HG02970 (cell line): Measurements from ENCODE around the gene DEPDC4.

ENCODE experiments used
- ATAC-seq: cut with Tn5 transposase; IDR thresholded peaks from one replicate; pipeline ENCODE4 v1.9.1; 2021; ENCODE audit warnings: mild to moderate bottlenecking, moderate library complexity, moderate number of reproducible peaks; ENCODE audit not compliant: unreplicated experiment, low FRiP score

The DEPDC4 gene

DNA sequence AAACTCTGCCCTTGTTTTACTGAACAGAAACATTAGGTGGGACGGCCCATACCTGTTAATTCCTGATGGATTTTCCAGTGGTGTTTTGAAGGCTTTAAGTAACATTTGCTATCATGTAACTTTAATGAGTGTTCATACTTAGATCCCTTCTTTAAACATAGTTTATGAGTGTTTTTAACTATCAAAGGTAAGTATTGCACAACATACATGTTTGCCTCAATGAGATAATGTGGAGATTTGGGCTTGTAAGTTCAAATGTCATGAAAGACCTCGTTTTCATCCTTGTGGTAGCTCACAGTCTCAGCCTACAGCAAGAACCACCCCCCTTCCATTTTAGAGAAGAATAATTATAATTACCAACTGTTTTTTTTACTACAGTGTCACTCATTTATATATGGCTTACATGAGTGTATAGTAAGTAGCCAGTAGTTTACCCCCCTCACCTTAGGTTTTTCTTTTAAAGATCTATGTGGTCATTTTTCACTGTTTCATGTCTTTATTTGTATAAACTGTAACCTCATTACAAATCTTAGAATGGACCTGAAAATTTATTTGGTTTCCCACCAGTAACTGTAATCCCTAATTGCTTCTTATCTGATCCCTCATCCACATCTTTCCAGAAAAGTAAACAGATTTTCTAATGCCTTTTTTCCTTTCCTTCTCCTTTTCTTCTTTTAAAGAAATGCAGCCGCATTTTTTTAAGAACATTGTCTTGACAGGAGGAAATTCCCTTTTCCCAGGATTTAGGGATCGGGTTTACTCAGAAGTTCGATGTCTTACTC, 47.4 kb downstream of the DEPDC4 start:
- no peak for ATAC-seq

DNA sequence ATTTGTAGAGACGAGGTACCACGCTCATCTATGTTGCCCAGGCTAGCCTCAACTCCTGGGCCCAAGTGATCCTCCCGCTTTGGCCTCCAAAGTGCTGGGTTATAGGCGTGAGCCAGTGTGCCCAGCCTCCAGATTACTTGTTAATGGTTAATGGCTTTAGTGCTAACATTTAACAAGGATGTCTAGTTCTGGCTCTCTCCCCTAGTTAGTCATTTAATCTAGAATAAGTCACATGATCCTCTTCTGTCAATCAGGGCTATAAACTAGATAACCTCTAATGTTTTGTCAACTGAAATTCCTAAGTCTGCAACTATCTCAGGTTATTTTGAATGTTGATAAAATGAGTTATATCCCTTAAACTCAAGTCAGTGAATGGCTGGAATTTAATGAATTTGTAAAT, 50.5 kb downstream of the DEPDC4 start:
- ATAC-seq: no peak

DNA sequence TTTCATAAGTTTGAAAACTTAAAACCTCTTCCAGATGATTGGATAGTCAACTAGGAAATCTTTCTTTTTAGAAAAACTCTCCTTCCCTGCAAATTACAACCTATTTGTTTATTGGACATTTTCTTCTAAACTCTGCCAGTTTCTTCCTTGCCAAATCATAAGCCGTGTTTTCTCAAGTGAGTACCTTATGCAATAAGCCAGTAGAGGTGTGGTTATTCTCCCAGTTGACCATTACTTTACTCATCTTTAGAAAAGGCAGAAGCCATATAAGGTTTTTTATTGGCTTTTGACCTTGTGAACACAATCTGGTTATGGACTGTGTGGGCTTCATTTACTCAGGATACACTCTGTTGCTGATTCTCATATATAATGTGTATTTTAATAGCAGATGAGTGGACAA, 51.7 kb downstream of the DEPDC4 start:
- no peak for ATAC-seq

DNA sequence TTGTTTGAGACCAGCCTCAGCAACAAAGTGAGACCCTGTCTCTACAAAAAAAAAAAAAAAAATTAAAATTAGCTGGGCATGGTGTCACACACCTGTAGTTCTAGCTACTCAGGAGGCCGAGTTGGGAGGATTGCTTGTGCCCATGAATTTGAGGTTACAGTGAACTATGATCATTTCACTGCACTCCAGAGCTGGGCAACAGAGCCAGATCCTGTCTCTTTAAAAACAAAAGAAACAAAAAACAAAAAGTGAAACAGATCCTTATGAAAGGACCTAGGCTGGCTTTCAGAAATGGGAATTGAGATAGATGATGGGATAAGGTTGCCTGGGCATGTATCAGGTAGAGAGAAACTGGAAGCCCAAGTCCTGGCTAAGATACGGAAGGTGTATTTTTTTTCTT, 52.4 kb downstream of the DEPDC4 start:
- no peak for ATAC-seq

DNA sequence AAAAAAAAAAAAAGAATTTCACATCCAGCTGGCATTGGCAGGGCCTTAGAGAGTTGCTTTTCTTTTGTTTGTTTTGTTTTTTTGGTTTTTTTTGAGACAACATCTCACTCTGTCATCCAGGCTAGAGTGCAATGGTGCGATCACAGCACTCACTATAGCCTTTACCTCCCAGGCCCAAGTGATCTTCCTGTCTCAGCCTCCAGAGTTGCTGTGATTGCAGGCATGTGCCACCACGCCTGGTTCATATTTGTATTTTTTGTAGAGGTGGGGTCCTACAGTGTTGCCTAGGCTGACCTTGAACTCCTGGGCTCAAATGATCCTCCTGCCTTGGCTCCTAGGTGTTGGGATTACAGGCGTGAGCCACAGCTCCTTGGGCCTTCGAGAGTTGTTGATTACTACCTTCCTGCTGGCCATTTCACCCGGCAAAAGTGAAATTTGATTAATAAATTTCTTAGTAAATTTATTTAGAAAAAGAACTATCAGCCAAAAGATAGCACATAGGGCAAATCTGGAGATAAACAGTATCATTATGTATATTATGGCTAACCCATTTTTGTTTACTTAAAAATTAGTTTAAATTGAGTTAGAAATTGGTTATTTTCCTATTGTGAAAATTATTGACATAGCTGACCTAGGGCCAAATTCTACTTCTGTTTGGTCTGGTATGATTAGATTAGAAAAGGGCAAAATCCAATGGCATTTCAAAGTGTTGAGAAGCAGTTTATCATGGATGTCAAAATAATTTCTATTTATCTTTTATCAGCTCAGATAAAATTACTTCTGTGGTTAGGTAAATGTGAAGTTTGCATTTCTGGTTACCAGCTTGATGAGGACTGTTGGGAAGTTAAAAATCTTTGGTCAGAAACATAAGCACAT, 53.6 kb downstream of the DEPDC4 start:
- no peak for ATAC-seq

DNA sequence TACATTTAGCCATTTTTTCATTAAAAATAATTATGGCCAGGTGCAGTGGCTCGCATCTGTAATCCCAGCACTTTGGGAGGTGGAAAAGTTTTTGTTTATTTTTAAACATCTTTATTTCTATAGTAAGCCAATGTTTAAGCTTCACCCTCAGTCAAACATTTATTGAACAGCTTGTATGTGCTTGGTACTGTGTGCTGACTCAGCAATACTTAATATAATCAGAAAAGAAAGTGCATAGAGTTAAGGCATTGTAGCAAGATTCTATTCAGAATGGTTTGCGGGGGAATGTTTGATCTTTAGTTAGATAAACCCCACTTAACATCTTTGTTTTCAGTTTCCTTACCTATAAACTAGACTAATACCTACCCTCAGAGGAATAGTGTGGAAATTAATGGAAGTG, 55.2 kb downstream of the DEPDC4 start:
- no peak for ATAC-seq

DNA sequence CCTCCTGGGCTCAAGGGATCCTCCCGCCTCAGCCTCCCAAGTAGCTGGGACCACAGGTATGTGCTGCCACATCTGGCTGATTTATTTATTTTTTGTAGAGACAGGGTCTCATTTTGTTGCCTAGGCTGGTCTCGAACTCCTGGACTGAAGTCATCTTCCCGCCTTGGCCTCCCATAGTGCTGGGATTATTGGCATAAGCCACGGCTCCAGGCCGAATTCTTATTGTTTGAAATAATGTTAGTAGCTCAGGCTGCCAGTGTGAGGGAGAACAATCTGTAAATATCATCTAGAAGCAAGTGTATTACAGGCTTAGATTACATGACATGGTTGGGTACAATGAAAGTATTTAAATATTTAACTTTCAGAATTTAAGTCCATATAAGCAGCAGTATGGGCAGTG, 58.0 kb downstream of the DEPDC4 start:
- ATAC-seq: no peak

DNA sequence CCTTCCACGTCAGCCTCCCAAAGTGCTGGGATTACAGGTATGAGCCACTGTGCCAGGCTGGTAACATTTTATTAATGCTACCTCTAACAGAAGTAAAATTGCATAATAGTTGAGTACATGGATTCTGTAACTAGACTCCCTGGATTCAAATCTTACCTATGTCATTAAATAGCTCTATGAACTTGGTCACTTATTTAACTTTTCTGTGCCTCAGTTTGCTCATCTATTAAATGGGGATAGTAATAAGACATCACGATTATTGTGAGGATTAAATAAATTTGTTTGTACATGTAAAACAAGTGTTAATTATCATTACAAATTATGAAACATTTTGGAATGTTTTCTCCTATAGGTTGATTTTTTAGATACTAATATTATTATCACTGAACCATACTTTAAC, 59.6 kb downstream of the DEPDC4 start:
- no peak for ATAC-seq

DNA sequence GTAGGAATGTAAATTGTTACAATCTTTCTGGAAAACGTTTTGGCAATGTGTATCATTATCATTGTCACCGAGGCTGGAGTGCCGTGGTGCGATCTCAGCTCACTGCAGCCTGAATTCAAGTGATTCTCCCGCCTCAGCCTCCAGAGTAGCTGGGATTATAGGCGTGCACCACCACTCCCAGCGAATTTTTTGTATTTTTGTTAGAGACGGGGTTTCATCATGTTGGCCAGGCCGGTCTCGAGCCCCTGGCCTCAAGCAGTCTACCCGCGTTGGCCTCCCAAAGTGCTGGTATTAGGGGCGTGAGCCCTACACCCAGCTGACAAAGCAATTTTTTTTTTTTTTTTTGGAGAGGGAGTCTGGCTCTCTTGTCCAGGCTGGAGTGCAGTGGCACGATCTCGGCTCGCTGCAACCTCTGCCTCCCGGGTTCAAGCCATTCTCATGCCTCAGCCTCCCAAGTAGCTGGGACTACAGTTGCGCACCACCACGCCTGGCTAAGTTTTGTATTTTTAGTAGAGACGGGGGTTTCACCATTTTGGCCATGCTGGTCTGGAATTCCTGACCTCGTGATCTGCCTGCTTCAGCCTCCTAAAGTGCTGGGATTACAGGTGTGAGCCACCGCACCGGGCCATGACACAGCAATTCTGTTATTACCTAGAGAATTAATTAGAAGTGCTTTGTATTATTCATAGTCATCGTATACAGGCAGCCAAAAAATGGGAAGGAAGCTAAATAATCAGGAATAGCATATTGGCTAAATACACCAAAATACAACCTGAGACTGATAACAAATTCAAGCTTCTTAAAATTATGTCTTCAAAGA, 65.1 kb downstream of the DEPDC4 start:
- ATAC-seq: no peak

DNA sequence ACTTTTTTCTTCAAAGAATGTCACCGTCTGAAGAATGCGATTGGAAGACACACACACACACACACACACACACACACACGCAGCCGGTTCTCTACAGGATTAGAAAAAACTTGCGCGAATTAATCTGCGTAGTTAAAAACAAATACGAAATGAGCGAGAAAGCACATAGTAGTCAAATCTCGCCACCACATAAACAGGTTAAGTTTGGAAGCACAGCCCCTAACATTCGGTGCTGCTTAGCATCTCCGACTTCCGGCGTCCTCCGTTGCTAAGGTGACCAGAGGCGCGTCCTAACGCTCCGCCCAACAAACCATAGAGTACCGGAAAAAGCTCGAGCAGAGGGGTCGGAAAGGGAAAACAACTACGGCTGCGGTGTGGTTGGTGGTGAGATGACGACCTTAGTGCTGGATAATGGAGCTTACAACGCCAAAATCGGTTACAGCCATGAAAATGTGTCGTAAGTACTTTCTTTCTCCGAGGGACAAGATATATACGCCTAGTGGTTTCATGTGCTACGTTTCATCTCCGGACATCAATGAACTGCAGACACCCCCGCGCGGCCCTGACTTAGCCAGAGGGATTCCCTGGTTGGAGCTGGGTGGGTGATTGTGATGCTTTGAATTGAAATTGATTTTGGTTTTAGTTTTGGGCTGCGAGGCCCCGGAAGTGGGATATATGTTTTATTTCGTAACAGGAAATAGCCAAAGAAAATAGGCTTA, 66.3 kb downstream of the DEPDC4 start, which contains the start of gene ACTR6:
ACTR6 (plus strand) TSS at position 353 of the 719 bp plus-strand sequence; CDS start at position 390, 37 bp downstream.
- peak; percentile 91 for ATAC-seq

DNA sequence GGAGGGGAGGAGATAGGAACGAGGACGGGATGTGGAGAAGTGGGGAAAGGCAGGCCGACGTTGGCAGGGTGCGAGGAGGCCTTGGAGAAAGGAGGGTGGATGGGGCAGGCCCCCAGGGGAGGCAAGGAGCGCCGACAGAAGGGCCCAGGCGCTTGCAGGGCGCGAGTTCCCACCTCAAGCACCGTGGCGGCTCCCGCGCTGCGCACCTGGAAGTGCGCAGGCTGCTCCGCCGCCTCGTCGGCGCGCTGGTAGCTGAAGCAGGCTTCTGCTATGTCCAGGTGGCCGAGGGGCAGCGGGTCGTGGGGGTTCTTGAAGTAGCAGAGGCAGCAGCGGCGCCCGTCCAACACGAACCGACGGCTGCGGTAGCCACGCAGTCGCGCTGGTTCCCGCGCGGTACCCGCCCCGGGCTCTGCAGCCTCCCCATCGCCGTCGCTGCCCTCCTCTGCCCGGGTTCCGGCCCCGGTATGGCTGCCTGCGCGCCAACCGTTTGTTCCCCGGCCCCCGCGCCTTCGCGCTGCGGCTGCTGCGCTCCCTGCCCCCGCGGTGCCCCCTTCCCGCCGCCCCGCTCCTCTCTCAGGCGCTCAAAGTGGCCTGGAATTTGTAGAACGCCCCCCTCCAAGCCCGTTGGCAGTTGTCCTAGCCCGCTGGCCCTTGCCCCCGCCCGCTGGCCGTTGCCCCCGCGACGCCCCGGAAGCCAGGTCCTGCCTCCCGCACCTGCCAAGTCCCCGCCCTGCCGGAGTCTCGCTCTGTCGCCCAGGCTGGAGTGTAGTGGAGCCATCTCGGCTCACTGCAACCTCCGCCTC, 67.3 kb downstream of the DEPDC4 start:
- ATAC-seq: peak; percentile 73

DNA sequence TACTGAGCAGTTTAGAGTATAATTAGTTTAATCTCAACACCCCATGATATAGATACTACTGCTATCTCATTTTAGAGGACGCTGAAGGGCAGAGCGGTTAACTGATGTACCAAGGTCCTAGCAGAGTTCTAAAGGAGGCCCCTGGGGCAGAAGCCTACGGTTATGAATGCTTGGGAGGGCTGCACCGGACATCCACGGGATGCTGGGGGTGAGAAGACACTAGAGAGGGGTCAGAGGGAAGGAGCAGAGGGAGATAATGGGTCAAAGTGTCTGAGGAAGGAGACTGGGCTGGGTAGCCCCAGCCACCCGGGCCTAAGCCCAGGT, 67.9 kb downstream of the DEPDC4 start:
- no peak for ATAC-seq

DNA sequence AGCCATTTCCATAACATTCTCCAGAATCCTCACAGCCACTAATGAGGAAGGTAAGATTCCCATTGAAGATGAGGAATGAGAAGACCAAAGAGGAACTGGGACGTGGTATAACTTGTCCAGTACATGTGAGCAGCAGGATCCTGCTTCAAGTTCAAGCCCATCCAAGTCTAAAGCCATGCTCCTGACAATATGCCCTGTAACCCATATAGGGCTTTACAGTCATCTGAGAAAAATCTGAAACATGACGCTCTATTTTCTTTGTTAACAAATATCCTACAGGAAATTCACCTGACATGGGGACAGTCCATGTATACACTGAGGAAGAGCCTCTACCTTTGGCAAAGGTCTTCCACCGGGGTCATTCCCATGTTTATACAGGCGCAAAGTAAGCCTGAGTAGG, 69.4 kb downstream of the DEPDC4 start:
- no peak for ATAC-seq

DNA sequence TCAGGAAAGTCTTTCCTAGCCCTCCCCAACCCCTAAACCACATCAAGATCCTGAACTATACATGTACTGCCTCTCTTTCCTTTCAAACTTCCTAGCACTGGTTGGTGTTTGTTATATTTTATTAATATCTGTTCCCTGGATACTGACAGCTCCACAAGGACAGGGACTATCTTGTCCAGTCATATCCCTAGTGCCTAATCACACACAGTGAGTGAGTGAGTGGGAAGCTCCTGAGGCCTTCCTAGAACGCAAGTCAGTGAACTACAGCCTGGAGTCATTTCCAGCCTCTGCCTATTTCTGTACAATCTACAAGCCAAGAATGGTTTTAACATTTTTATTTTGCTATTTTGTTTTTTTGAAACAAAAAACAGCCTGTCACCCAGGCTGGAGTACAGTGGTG, 73.8 kb downstream of the DEPDC4 start:
- no peak for ATAC-seq
